Measurements from ENCODE around the gene FAXC. TPM values are rescaled to one million over a fixed set of nuclear protein-coding genes. Genes with fewer than 3 reads are reported as not detected.

The FAXC gene
- total and polyA plus RNA-seq, 9 donors, result 1.2 to 4.8 (median 2.5) TPM

GRCh38 chr6:99364026-99364425, 14.6 kb upstream of the FAXC start:
- no peak overlapping the region for H3K27ac ChIP-seq (ENCODE audit: low read length)
- H3K27me3 ChIP-seq (ENCODE audit: control insufficient read depth, insufficient read depth, low read length), result no peaks in the 10 kb centered on the region
- no CpG with 5 or more reads among the region's 5 CpGs for WGBS (ENCODE audit: insufficient coverage)
- no peak for DNase-seq
- H3K4me3 ChIP-seq (ENCODE audit: low read length), result no peak overlapping the region
- no peaks in the 10 kb centered on the region for H3K9me3 ChIP-seq (replicated peaks; ENCODE audit: control insufficient read depth, low read depth, low read length)
- H3K4me1 ChIP-seq (ENCODE audit: control insufficient read depth, insufficient read depth, low read length), result no peaks in the 10 kb centered on the region
- no peaks in the 10 kb centered on the region for H3K36me3 ChIP-seq (ENCODE audit: control insufficient read depth, insufficient read depth, low read length)

GRCh38 chr6:99362678-99363268, 13.3 kb upstream of the FAXC start:
- Histone ChIP-seq H3K36me3 (ENCODE audit: control insufficient read depth, insufficient read depth, low read length) (no peaks in the 10 kb centered on the region), H3K9me3 (replicated peaks; ENCODE audit: control insufficient read depth, low read depth, low read length) (no peaks in the 10 kb centered on the region), H3K4me1 (ENCODE audit: control insufficient read depth, insufficient read depth, low read length) (no peaks in the 10 kb centered on the region), H3K4me3 (ENCODE audit: low read length) (no peak overlapping the region), H3K27ac (ENCODE audit: low read length) (no peak overlapping the region), H3K27me3 (ENCODE audit: control insufficient read depth, insufficient read depth, low read length) (no peaks in the 10 kb centered on the region)
- DNase-seq, result no peak
- WGBS (ENCODE audit: insufficient coverage), result 90% methylated on average over 1 of the region's 1 CpG

- WGBS (ENCODE audit: insufficient coverage), result no CpG with 5 or more reads among the region's 1 CpG
- Histone ChIP-seq H3K9me3 (replicated peaks; ENCODE audit: control insufficient read depth, low read depth, low read length) (no peaks in the 10 kb centered on the region), H3K27me3 (ENCODE audit: control insufficient read depth, insufficient read depth, low read length) (no peaks in the 10 kb centered on the region), H3K4me1 (ENCODE audit: control insufficient read depth, insufficient read depth, low read length) (no peaks in the 10 kb centered on the region), H3K4me3 (ENCODE audit: low read length) (no peak overlapping the region), H3K36me3 (ENCODE audit: control insufficient read depth, insufficient read depth, low read length) (no peaks in the 10 kb centered on the region), H3K27ac (ENCODE audit: low read length) (no peak overlapping the region)
- DNase-seq, result no peak
Observed at GRCh38 chr6:99359800-99360199, 10.3 kb upstream of the FAXC start.

GRCh38 chr6:99356641-99357040, 7.2 kb upstream of the FAXC start:
- no peaks in the 10 kb centered on the region for H3K9me3 ChIP-seq (replicated peaks; ENCODE audit: control insufficient read depth, low read depth, low read length)
- no peaks in the 10 kb centered on the region for H3K4me1 ChIP-seq (ENCODE audit: control insufficient read depth, insufficient read depth, low read length)
- DNase-seq, result no peak
- whole genome bisulfite sequencing (ENCODE audit: insufficient coverage), result 80% methylated on average over 1 of the region's 1 CpG
- H3K27me3 ChIP-seq (ENCODE audit: control insufficient read depth, insufficient read depth, low read length), result peaks cover 7% of the 10 kb centered on the region
- H3K4me3 ChIP-seq (ENCODE audit: low read length), result no peak overlapping the region
- no peaks in the 10 kb centered on the region for H3K36me3 ChIP-seq (ENCODE audit: control insufficient read depth, insufficient read depth, low read length)
- no peak overlapping the region for H3K27ac ChIP-seq (ENCODE audit: low read length)

- peaks cover 21% of the 10 kb centered on the region for H3K27me3 ChIP-seq (ENCODE audit: control insufficient read depth, insufficient read depth, low read length)
Observed at GRCh38 chr6:99354983-99355382, 5.5 kb upstream of the FAXC start.

GRCh38 chr6:99353126-99353525, 3.7 kb upstream of the FAXC start:
- peaks cover 11% of the 10 kb centered on the region for H3K4me1 ChIP-seq (ENCODE audit: control insufficient read depth, insufficient read depth, low read length)
- 62% methylated on average over 6 of the region's 9 CpGs for WGBS (ENCODE audit: insufficient coverage)
- no peaks in the 10 kb centered on the region for H3K36me3 ChIP-seq (ENCODE audit: control insufficient read depth, insufficient read depth, low read length)
- peak; percentile 13 for DNase-seq
- H3K9me3 ChIP-seq (replicated peaks; ENCODE audit: control insufficient read depth, low read depth, low read length), result no peaks in the 10 kb centered on the region
- H3K27ac ChIP-seq (ENCODE audit: low read length), result no peak overlapping the region
- peaks cover 28% of the 10 kb centered on the region for H3K27me3 ChIP-seq (ENCODE audit: control insufficient read depth, insufficient read depth, low read length)
- no peak overlapping the region for H3K4me3 ChIP-seq (ENCODE audit: low read length)

More at GRCh38 chr6:99354983-99355382, 5.5 kb upstream of the FAXC start:
- no peak for DNase-seq
- Histone ChIP-seq H3K36me3 (ENCODE audit: control insufficient read depth, insufficient read depth, low read length) (no peaks in the 10 kb centered on the region), H3K27ac (ENCODE audit: low read length) (no peak overlapping the region), H3K4me1 (ENCODE audit: control insufficient read depth, insufficient read depth, low read length) (peaks cover 2% of the 10 kb centered on the region), H3K9me3 (replicated peaks; ENCODE audit: control insufficient read depth, low read depth, low read length) (no peaks in the 10 kb centered on the region), H3K4me3 (ENCODE audit: low read length) (no peak overlapping the region)
- 75% methylated on average over 1 of the region's 4 CpGs for whole genome bisulfite sequencing (ENCODE audit: insufficient coverage)

GRCh38 chr6:99350573-99350972, 1.1 kb upstream of the FAXC start:
- Histone ChIP-seq H3K27ac (ENCODE audit: low read length) (no peak overlapping the region), H3K4me3 (ENCODE audit: low read length) (no peak overlapping the region), H3K27me3 (ENCODE audit: control insufficient read depth, insufficient read depth, low read length) (peaks cover 28% of the 10 kb centered on the region), H3K4me1 (ENCODE audit: control insufficient read depth, insufficient read depth, low read length) (peaks cover 11% of the 10 kb centered on the region), H3K9me3 (replicated peaks; ENCODE audit: control insufficient read depth, low read depth, low read length) (no peaks in the 10 kb centered on the region), H3K36me3 (ENCODE audit: control insufficient read depth, insufficient read depth, low read length) (no peaks in the 10 kb centered on the region)
- no peak for DNase-seq
- 13% methylated on average over 6 of the region's 10 CpGs for WGBS (ENCODE audit: insufficient coverage)

GRCh38 chr6:99348288-99349170, 945 bp downstream of the FAXC start:
- DNase-seq, result no peak
- Histone ChIP-seq H3K9me3 (replicated peaks; ENCODE audit: control insufficient read depth, low read depth, low read length) (no peaks in the 10 kb centered on the region), H3K36me3 (ENCODE audit: control insufficient read depth, insufficient read depth, low read length) (no peaks in the 10 kb centered on the region), H3K27me3 (ENCODE audit: control insufficient read depth, insufficient read depth, low read length) (peaks cover 28% of the 10 kb centered on the region), H3K27ac (ENCODE audit: low read length) (no peak overlapping the region), H3K4me3 (ENCODE audit: low read length) (peak overlapping the region; percentile 56), H3K4me1 (ENCODE audit: control insufficient read depth, insufficient read depth, low read length) (peaks cover 11% of the 10 kb centered on the region)
- WGBS (ENCODE audit: insufficient coverage), result 31% methylated on average over 21 of the region's 25 CpGs

- Histone ChIP-seq H3K9me3 (replicated peaks; ENCODE audit: control insufficient read depth, low read depth, low read length) (no peaks in the 10 kb centered on the region), H3K27me3 (ENCODE audit: control insufficient read depth, insufficient read depth, low read length) (peaks cover 28% of the 10 kb centered on the region), H3K4me3 (ENCODE audit: low read length) (no peak overlapping the region), H3K4me1 (ENCODE audit: control insufficient read depth, insufficient read depth, low read length) (peaks cover 11% of the 10 kb centered on the region), H3K27ac (ENCODE audit: low read length) (no peak overlapping the region), H3K36me3 (ENCODE audit: control insufficient read depth, insufficient read depth, low read length) (no peaks in the 10 kb centered on the region)
- DNase-seq, result no peak
- WGBS (ENCODE audit: insufficient coverage), result no CpG with 5 or more reads among the region's 1 CpG
Observed at GRCh38 chr6:99347804-99348203, 1.7 kb downstream of the FAXC start.

- H3K36me3 ChIP-seq (ENCODE audit: control insufficient read depth, insufficient read depth, low read length), result no peaks in the 10 kb centered on the region
- no peak overlapping the region for H3K4me3 ChIP-seq (ENCODE audit: low read length)
- no peak for DNase-seq
- H3K27me3 ChIP-seq (ENCODE audit: control insufficient read depth, insufficient read depth, low read length), result peaks cover 21% of the 10 kb centered on the region
- H3K4me1 ChIP-seq (ENCODE audit: control insufficient read depth, insufficient read depth, low read length), result peaks cover 11% of the 10 kb centered on the region
- no peaks in the 10 kb centered on the region for H3K9me3 ChIP-seq (replicated peaks; ENCODE audit: control insufficient read depth, low read depth, low read length)
- no peak overlapping the region for H3K27ac ChIP-seq (ENCODE audit: low read length)
- 89% methylated on average over 5 of the region's 10 CpGs for WGBS (ENCODE audit: insufficient coverage)
Observed at GRCh38 chr6:99346595-99346994, 2.9 kb downstream of the FAXC start.
